ENCODE results near the gene AXL.
"Not testable (repeated sequence)": the region's sequence is repeated elsewhere in the genome, so short reads cannot be mapped to it uniquely, and the experiment has no call there.

Gene AXL

DNA sequence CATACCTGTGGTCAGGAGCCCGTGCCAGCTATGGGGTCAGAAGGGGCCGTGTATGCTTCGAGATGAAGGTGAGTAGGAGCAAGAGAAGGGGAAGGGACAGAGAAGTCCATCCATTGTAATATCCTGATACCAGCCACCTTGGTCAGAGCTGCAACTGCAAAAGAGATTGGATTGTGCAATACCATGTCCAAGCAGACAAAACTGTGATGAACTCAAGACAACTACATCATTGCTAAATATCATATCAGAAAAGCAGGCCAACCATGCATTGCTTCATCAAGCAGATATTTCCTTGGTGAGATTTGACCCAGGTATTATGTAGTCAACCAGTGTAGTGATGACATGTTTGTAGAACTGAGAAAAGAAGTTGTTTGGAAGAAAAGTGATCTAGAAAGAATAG lies 57.2 kb downstream of the AXL start:
- no peak for DNase-seq (ENCODE audit: low read depth)

DNA sequence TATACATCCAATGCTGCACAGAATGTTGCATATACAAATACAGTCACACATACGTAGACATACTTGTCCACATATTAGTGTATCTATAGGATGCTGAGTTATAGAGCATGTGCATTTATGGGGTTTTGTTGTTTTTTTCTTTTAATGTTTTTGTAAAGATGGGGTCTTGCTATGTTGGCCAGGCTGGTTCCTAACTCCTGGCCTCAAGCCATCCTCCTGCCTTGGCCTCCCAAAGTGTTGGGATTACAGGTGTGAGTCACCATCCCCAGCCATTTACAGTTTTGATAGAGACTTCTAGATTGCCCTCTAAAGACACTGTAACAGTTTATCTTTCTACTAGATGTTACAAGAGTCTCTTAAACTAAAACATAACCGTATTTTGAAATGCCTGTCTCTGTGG lies 59.5 kb downstream of the AXL start:
- DNase-seq (ENCODE audit: low read depth) = no peak

DNA sequence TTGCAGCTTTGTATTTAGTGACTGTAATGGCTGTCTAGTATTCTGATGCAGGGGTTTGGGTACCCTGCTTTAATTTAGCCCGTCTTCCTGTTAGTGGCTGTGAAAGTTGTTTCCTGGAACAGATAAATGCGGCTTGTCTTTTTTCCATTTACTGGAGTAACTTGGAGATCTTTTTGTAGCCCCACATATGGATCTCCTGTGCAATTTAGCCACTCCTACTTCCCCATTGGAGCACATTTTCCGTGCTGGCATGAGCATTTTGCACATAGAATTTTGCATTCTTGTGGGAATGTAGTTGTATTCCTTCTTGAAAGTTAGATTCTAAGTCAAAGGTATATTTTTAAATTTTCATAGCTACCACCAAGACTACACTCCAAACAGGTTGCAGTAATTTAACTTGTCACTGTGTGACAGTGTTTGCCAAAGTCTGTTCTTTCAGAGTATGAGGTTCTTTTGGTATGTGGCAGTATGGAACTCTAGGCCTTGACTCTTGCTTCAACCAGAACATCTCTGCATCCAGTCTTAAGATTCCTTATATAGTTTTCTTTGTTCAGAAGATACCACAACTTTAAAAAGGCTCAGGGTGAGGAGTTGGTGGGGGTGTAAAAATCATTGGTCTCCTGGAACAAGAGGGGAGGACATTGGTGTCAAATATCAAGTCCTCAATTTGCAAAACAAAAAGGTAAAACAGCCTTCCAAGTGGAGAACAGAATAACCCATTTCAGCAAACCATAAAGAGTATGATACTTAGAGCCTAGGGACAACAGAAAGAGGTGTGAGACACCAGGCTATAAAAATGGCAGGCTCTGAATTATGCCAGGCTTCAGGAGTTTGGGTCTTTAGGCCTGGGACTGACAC lies 69.9 kb downstream of the AXL start:
- DNase-seq (ENCODE audit: low read depth) = no peak

DNA sequence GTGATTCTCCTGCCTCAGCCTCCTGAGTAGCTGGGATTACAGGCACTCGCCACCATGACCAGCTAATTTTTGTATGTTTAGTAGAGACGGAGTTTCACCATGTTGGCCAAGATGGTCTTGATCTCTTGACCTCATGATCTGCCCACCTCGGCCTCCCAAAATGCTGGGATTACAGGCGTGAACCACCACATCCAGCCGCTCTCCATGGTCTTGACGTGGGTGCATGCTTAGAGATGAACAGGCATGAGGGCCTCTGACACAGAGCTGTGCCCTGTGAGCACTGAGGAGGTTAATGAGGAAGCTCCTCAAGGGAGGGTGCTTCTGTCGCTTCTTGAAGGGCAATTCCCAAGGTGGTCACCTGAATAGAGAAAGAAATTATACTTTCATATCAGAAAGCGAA lies 70.8 kb downstream of the AXL start:
- not testable (repeated sequence) for DNase-seq (ENCODE audit: low read depth)

DNA sequence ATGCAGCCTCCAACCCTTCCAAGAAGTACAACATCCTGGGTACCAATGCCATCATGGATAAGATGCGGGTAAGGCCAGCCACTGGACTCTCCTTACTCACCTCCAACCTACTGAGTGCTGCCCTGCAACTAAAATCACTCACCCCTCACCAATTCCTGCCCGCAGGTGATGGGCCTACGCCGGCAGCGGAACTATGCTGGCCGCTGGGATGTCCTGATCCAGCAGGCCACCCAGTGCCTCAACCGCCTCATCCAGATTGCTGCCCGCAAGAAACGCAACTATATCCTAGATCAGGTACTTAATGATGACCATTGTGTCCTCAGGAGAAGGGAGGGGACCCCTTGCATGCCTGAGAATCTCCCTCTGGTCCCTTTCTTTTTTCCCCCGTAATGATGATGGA lies 75.4 kb downstream of the AXL start:
- DNase-seq (ENCODE audit: low read depth) = no peak

DNA sequence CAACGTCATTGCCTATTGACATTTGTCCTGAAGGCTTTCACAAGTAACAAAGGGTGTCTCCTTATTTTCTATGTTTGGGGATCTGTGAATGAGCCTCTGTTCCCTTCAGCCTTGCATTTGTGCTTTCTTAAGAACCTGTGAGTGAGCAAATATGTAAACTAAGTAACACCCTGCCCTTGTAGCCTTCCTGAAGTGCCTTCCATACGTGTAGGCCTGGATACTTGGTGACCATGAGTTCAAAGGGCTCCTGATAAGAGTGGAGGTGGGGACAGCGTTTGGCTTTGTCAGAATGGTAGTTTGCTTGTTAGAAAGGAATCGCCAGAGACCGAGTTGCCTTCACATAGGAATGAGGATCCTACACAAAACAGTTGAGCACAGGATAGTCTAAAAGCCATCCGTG lies 76.5 kb downstream of the AXL start:
- DNase-seq (ENCODE audit: low read depth) = no peak

DNA sequence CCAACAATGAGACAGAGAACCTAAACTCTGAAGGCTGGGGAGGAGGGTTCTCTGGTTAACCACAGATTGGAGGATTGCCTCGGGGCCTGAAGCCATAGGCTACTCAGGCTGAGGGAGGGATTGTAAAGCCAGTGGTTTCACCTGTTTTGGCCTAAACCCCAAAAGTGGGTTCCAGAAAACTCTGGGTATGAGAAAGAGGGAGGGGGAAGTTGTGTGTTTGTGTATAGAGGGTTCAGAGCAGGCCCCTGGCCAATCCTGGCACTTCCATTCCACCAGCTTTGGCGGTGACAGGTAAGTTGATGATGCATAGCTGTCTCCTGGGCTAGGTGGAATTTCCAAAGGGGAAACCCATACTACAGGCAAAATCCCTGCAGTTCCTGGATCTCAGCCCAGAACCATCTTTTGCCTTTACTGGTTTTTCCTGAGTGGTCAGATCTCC lies 77.4 kb downstream of the AXL start:
- no peak for DNase-seq (ENCODE audit: low read depth)

DNA sequence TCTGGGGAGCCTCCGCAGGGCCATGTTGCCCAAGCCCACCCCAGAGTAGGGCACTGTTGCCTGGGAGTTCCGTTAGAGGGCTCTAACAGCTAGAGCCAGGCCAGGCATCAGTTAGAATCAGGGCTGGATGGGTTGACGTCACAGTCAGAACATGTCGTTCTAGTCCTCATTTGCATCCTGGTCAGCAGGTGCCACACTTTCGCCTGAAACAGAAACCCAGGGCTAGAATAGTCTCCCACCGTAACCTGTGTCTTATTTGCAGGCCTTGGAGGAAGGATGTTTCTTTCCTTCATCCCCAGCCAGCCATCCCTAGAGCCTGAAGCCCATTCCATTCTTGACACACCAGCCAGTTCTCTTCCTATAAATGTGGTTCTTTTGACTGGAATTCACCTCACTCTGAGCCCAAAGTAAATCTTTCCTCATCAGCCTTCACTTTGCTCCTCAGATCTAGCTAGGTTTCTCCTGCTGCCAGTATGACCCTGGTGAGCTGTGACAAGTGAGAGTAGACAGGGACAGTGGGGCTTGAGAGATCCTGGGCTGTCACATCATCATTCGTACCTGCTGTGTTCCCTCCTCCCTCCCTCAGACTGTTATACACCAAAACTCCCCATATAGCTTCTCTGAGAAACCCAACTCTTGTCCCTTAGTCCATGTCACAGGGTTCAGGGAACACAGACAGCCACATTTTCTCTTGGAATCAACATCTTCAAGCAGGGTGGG lies 78.8 kb downstream of the AXL start:
- no peak for DNase-seq (ENCODE audit: low read depth)

DNA sequence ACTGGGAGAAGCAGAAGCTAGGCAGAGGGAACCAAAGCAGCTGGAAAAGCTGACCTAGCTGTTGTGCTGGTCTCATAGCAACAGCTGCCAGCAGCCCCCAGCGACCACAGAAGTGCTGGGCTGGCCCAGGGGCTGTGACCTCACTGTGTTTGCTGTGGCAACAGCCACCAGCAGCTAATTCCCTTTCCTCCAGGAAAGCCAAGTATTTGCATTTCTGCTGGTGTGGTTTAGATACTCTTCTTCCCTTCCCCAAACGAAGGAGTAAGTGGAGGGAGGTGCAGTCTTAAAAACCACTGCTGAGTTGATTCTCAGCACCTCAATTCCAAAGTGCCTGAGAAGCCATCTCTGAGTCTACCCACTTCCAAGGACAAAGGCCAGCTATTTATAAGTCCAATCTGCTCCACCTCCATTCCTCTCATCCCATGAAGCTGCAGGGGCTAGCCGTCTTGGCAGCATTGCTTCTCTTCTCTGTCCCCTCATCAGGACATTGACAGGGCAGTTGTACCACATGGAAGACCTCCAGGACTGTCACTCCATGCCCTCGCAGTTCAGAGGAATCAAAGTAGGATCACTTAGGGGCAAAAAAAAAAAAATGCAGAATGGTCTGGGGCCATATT lies 79.4 kb downstream of the AXL start:
- no peak for DNase-seq (ENCODE audit: low read depth)

DNA sequence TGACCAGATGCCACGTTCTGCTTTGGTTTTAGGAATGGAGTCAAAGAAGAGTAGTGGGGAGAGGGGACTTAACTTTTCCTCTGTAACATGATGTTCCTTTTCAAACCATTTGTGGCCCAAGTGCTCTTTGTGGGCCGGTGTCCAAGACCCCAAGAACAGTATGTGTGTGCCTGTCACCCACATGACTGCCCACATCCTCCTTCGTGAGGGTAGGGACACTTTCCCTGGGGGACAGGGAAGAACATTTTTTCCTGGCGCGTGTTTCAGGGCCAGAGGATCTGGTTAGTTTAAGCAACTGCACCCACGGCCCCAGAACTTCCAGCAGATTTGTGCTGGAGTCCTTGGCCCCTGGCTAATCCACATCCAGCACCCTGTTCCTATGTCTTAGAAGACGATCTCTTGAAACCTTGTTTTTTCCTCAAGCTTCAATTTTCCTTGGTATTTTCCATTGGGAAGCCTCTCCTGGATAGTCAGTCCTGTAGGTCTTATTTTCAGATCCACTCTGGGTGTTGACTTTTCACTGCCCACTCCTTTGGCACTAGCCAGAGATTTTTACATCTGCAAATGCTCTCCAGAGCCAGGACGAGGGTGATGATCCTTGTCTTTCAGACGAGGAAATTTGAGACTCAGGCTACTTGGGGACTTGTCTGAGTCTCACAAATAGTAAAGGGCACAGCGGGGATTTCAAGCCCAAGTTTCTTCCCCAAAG lies 80.2 kb downstream of the AXL start:
- DNase-seq (ENCODE audit: low read depth) = no peak

DNA sequence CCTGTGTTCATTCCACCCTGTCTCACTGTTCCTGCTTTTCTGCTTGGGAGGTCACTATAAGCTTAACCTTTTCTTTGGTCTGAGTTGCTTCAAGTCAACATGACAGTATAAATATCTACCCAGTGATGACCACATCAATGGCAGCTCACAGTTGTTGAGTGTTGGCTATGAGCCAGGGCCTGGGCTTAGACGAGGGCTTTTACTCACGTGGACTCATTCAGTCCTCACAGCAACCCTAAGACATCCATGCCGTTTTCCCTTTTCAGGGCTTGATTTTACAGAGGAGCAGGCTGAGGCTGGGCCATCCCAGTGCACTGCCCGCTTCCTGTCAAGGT lies 80.7 kb downstream of the AXL start:
- DNase-seq (ENCODE audit: low read depth) = no peak

DNA sequence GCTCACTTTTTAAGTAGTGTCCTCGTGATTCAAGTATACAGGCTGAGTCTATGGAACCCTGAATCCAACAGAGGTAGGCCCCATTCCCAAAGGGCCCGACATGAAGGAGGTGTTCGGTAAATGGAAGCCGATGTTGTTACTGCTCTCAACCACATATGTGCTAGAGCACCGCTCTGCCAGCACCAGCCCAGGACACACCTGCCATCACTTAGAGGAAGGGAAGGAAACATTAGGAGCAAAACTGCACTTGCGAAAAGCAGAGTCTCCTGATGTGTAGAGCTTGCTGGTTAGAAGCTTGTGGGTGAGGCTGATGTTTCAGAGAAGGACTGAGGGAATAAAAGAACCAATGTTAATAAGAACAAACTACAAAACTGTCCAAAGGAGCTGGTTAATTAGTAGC lies 81.5 kb downstream of the AXL start:
- no peak for DNase-seq (ENCODE audit: low read depth)

DNA sequence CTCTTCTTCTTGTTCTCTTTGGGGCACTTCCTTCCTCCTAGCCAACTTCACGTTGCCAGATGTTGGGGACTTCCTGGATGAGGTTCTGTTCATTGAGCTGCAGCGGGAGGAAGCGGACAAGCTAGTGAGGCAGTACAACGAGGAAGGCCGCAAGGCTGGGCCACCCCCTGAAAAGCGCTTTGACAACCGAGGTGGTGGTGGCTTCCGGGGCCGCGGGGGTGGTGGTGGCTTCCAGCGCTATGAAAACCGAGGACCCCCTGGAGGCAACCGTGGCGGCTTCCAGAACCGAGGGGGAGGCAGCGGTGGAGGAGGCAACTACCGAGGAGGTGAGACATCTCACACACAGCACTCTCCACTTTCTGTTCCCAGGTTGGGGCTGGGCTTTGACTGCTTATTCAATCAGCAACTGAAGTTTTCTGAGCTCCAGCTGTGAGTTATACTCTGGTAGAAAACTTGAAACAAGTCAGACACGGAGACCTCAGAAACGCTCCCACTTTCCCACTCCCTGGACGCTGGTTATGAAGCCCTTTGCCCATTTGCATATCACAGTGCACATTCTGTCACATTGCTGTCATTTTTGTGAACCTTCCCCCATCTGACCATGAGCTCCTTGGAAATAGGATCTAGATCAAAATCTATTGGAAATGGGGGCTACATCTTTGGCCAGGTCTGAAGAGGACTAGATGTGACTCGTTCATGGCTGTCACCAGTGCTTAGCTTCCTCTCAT lies 83.8 kb downstream of the AXL start:
- peak; percentile 70 for DNase-seq (ENCODE audit: low read depth)

DNA sequence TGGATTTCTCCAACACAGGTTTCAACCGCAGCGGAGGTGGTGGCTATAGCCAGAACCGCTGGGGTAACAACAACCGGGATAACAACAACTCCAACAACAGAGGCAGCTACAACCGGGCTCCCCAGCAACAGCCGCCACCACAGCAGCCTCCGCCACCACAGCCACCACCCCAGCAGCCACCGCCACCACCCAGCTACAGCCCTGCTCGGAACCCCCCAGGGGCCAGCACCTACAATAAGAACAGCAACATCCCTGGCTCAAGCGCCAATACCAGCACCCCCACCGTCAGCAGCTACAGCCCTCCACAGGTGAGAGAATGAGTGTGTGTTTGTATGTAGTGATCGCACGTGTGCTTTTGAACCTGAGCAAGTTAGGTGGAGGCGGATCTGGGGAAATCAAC lies 84.9 kb downstream of the AXL start:
- no peak for DNase-seq (ENCODE audit: low read depth)

DNA sequence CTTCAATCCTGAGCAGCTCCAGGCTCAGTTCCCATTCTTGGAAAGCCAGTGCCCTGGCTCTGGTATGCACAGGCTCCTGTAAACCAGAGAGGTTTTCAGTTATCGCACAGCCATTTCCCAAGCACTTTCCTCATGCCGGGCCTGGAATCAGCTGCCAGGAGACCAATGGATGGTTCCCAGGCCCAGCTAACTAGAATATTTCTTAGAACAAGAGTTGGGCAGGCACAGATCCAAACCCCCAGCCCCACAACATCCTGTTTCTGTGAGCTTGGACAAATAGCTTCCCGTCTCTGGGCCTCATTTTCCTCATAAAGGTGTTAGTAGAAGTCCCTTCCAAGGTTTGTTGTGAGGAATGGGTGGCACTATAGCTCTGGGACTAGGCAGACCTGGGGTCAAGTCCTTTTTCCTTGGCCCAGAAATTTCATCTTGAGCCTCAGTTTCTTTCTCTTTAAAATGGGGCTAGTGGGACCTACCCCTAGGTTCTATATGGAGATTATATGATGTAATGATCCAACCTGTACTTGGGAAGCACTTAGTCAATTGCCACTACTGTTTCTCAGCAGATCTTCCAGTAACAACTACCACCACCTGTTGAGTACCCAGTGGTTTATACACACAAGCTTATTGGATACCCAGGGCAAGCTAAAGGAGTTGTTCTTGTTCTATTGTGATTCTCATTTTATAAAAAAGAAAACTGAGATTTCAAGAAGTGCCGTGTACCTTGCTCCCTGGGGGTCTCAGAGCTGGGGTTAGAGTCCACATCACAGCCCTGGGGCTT lies 85.9 kb downstream of the AXL start:
- DNase-seq (ENCODE audit: low read depth) = no peak

DNA sequence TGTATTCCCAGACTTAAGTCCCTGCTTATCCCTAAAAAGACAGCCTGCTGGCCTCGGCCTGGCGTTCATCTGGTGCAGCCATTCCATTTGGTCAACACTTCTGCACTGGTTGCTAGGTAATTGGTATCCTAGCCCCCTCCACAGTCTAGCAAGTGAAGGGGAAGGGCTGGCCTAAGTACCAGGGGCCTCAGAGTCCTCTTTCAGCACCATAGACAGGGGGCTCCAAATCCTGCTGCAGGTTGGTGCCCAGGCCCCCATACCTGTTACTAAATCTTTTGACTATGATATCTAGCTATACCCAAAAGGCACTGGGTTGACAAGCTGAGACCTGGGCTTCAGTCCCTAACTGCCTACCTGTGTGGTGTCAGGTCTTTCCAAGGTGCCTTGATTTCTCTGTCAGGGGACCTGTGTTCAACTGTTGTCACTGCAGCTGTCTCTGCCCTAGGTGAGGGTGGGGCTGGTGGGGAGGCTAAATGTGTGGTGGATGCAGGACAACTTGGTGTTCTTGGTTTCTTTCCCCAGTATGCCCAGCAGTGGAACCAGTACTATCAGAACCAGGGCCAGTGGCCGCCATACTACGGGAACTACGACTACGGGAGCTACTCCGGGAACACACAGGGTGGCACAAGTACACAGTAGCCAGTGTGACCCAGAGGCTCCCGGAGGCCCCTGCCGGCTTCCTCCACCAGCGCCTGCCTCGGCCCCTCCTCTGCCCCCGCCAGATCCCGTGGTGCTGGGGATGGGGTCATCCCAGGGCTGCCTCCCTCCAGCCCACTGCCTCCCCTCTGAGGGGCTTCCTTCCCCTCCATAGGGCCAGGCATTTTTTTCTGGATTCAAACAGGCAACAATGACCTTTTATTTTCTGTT lies 87.1 kb downstream of the AXL start:
- DNase-seq (ENCODE audit: low read depth) = no peak

DNA sequence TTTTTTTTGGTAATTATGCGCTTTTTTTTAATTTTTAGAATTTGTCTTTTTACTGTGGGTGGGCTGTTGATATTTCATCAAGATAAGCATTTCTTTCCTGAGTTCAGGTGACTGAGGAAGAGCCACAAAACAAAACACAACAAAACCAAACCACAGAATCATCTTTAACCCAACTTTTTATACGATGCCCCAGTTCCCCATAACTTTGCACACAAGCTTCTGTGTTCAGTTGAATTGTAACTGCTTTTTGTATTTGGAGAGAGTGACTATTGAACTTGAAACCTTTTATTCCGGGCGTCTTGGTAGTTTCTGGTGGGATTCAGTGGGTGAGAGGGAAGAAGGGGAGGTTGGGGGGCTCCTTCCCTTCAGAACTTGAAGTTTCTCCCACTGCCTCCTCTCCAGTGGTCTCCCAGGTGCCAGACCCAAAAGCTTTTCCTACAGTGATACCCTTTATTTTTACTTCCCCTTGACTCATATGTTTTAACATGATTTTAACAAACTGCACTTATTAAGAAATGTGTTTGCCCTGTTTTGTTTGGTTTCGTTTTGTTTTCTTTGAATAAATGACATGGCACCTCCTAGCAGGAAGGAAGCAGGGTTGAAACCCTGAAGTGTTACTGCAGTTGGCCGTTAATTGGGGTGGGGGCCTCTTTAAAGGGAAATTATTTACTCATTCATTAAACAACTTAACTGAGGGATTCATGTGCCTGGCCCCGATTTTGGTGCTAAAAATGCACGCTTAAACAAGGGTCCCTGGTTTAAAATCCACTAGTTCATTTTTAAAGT lies 88.3 kb downstream of the AXL start:
- no peak for DNase-seq (ENCODE audit: low read depth)

DNA sequence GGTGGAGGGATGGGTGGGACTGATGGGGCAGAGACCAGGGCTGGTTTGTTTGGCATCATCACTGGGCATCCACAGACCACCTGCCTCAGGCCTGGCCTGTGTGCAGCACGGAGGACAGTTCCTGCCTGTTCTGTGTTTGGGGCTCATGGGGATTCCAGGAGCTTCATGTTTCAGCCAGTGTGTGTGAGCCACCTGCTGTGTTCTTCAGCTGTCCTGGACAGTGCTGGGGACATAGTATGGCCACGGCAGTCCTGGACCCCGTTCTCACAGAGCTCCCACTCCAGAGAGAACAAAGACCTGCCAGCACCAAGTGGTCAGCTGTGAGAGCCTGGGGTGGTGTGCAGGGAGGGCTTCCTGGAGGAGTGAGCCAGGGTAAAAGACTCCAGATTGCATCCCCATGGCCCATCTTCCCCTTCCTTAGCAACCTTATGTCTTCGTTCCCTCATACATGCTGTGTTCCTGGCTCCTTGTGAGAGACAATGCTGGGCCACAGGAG lies 89.0 kb downstream of the AXL start:
- no peak for DNase-seq (ENCODE audit: low read depth)

All from stimulated activated CD8-positive, alpha-beta memory T cell treated with anti-CD3 and anti-CD28 coated beads, Interleukin-12 subunit alpha, Interleukin-12 subunit beta, amount 100 ng/mL, for 4 hours (primary cell).